Keratinocyte (primary cell): ENCODE data around the gene KCNJ16.

ENCODE experiments used
- CTCF ChIP-seq, 3 experiments: IDR thresholded peaks in 1 of 3; conservative IDR thresholded peaks in 1 of 3; optimal IDR thresholded peaks in 1 of 3; 2 replicates in 2 of 3; 3 replicates in 1 of 3; pipeline versions ENCODE3 to v1.5.1; 2011; ENCODE audit warnings: low read length in 3 of 3, mild to moderate bottlenecking in 3 of 3, moderate library complexity in 2 of 3, control low read depth in 1 of 3, inconsistent platforms in 1 of 3; ENCODE audit not compliant: insufficient read depth in 2 of 3; ENCODE audit errors: extremely low read depth in 1 of 3
- EZH2 ChIP-seq: IDR thresholded peaks from one replicate; pipeline ENCODE4 v1.6.1; 2012; ENCODE audit warnings: inconsistent platforms, mild to moderate bottlenecking, low read length, moderate library complexity

- TF ChIP-seq CTCF (optimal IDR thresholded peaks at IDR 0.05 in 1 of 3, IDR thresholded peaks at IDR 0.05 in 1 of 3, conservative IDR thresholded peaks at IDR 0.05 in 1 of 3; ENCODE audit: extremely low read depth in 1 of 3, insufficient read depth in 2 of 3, low read length in 3 of 3) (no peak), EZH2 (no peak)
These were observed 27.5 kb downstream of the KCNJ16 start for GRCh38 chr17:70102531-70102930.
